ENCODE data around the gene KAZN. TPM values are rescaled to one million over a fixed set of nuclear protein-coding genes. Genes with fewer than 3 reads are reported as not detected.

KAZN gene
- total and polyA plus RNA-seq, 2 of the 8 experiments (the other 6 are each of a cell fraction or from before 2014, with no cell fraction given) = 3.7 to 11.8 TPM

GRCh38 chr1:14639291-14640050, 41.0 kb downstream of the KAZN start:
- Histone ChIP-seq H2AK5ac (ENCODE audit: low read depth, low read length) (no peak overlapping the region), H3K56ac (replicated peaks; ENCODE audit: insufficient read length, low read depth, low read length) (no peak overlapping the region), H3K4me2 (ENCODE audit: insufficient read depth in 1 of 2, low read depth in 2 of 2, low read length in 2 of 2) (no peak overlapping the region), H3K4me1 (replicated peaks in 1 of 4; ENCODE audit: control insufficient read depth in 3 of 4, insufficient read depth in 4 of 4, low read length in 3 of 4) (no peaks in the 10 kb centered on the region), H3K79me2 (ENCODE audit: control insufficient read depth in 1 of 2, insufficient read depth in 2 of 2, low read length in 2 of 2) (no peaks in the 10 kb centered on the region), H2BK20ac (ENCODE audit: low read length) (no peak overlapping the region), H2BK120ac (replicated peaks; ENCODE audit: low read depth, low read length) (no peak overlapping the region), H3K23me2 (ENCODE audit: low read depth, low read length) (no peaks in the 10 kb centered on the region; the same call in 1 of the 2 replicates), H3K27ac (ENCODE audit: low read depth, low read length) (no peak overlapping the region), H3K18ac (ENCODE audit: extremely low read depth, low read length) (no peak overlapping the region), H3K4ac (replicated peaks; ENCODE audit: insufficient read length, low read depth, low read length) (no peak overlapping the region), H3K4me3 (ENCODE audit: extremely low read depth in 1 of 4, insufficient read depth in 2 of 4, low read depth in 3 of 4, low read length in 4 of 4) (no peak overlapping the region), H2BK15ac (ENCODE audit: low read length) (no peak overlapping the region), H3K27me3 (replicated peaks in 1 of 4; ENCODE audit: control insufficient read depth in 3 of 4, extremely low read depth in 1 of 4, insufficient read depth in 3 of 4, low read length in 3 of 4) (no peaks in the 10 kb centered on the region), H3K23ac (ENCODE audit: insufficient read length) (no peak overlapping the region), H3K9ac (replicated peaks in 1 of 4; ENCODE audit: extremely low read depth in 1 of 4, low read depth in 3 of 4, low read length in 3 of 4) (no peak overlapping the region), H4K8ac (ENCODE audit: extremely low read depth, insufficient read depth, low read length) (no peak overlapping the region), H4K5ac (ENCODE audit: insufficient read length, low read depth, low read length) (no peak overlapping the region), H2BK12ac (ENCODE audit: low read depth, low read length) (no peak overlapping the region), H3K14ac (ENCODE audit: insufficient read length) (no peak overlapping the region), H4K91ac (replicated peaks; ENCODE audit: insufficient read length, low read length) (no peak overlapping the region), H4K20me1 (replicated peaks in 1 of 2; ENCODE audit: control insufficient read depth in 1 of 2, insufficient read depth in 2 of 2, low read length in 2 of 2) (peaks cover 0 to 2% of the 10 kb centered on the region in 2 experiments), H3K79me1 (ENCODE audit: low read depth, low read length) (peaks cover 4% of the 10 kb centered on the region; the same call in 1 of the 2 replicates), H2BK5ac (ENCODE audit: low read depth, low read length) (no peak overlapping the region), H3K36me3 (ENCODE audit: control insufficient read depth in 2 of 4, insufficient read depth in 4 of 4, low read length in 3 of 4) (no peaks in the 10 kb centered on the region), H2AFZ (ENCODE audit: low read length) (no peak overlapping the region), H3K9me3 (ENCODE audit: insufficient read depth in 2 of 2, low read depth in 1 of 2, low read length in 1 of 2) (peaks cover 0 to 4% of the 10 kb centered on the region in 2 experiments; a peak in 1 of 4 replicates)
- no peak for TF ChIP-seq MAFK (IDR thresholded peaks at IDR 0.05; ENCODE audit: low read depth, low read length)
- TF ChIP-seq SIN3A (conservative IDR thresholded peaks at IDR 0.05 in 1 of 2, IDR thresholded peaks at IDR 0.05 in 1 of 2; ENCODE audit: low read depth in 1 of 2, low read length in 2 of 2) = no peak
- no peak for TF ChIP-seq GABPA (IDR thresholded peaks at IDR 0.05; ENCODE audit: borderline replicate concordance, insufficient read depth, low read length)
- POLR2A ChIA-PET (ENCODE audit: partially characterized antibody) = no interaction called here
- 86% methylated on average over 15 of the region's 15 CpGs; no CpG with 5 or more reads in 1 of the 2 experiments for WGBS, 2 experiments (ENCODE audit: extremely low coverage in 1 of 2, insufficient coverage in 1 of 2, insufficient read length in 1 of 2, insufficient replicate concordance in 2 of 2, low coverage in 1 of 2, low lambda C conversion rate in 2 of 2, missing lambda C conversion rate in 1 of 2)
- FAIRE-seq (no peak), DNase-seq (ENCODE audit: low read depth in 1 of 2, low spot score in 2 of 2) (no peak)
- CTCF ChIA-PET (ENCODE audit: partially characterized antibody) = interaction anchor here (0.9 to 1.8 kb wide), 2 partner anchors 31 to 62 kb away, joined by 3 to 5 read pairs; no protein-coding TSS in a partner anchor
